K562 (cell line): ENCODE measurements around the gene HOXD1. TPM values are rescaled to one million over a fixed set of nuclear protein-coding genes. Genes with fewer than 3 reads are reported as not detected.

Experiments
- ATAC-seq: fragments of 200-7000 bp; cut with Tn5 transposase; 3 replicates; pipeline ENCODE4 v1.9.1; 2020; ENCODE audit warnings: moderate library complexity
- BruUV-seq: library from RNA; stranded (reverse); fragments of 400-500 nt; replicated peaks from 2 replicates; lab custom pipeline; 2021; lab: Mats Ljungman, UMichigan
- CTCF ChIA-PET: fragments of 300-600 bp; formaldehyde crosslinking; extraction: SDS; loops from one replicate; lab custom pipeline; 2021; ENCODE audit warnings: low intra/inter-chr PET ratio; lab: Yijun Ruan, JAX
- POLR2A ChIA-PET: fragments of 300-600, 350-650 bp; sonication (Branson Sonifier 250); formaldehyde crosslinking; extraction: SDS; loops from one replicate; lab custom pipeline; 2021; ENCODE audit warnings: antibody characterized with exemption, inconsistent platforms; lab: Yijun Ruan, JAX
- DNase-seq, 4 experiments: peaks; one replicate each; pipeline versions ENCODE4 v3.0.0 to v3.0.0-alpha.2; 2011 to 2018; ENCODE audit warnings: low spot score in 3 of 4, mixed read lengths in 3 of 4; ENCODE audit errors: extremely low read depth in 1 of 4
- FAIRE-seq: peaks from 2 replicates; lab custom pipeline; 2011; peaks lifted over from hg19 to GRCh38; lab: Jason Lieb, UNC
- H2AFZ ChIP-seq: 2 replicates; pipeline ENCODE4 v1.6.0; 2011; ENCODE audit warnings: low read depth, low read length, control low read depth, inconsistent platforms
- H3K27ac ChIP-seq: fragments of 200-600 bp; 3 replicates; pipeline ENCODE4 v1.8.0; 2011; ENCODE audit warnings: low read depth, mild to moderate bottlenecking, control low read depth, inconsistent platforms, low read length, moderate library complexity, mixed read lengths; ENCODE audit errors: extremely low read depth
- H3K27me3 ChIP-seq, 2 experiments: fragments of 300-600 bp in 1 of 2; 2 replicates in 1 of 2; 3 replicates in 1 of 2; pipeline versions ENCODE4 v1.6.0 to v1.8.0; 2011; ENCODE audit warnings: inconsistent platforms in 2 of 2, low read length in 2 of 2, mild to moderate bottlenecking in 1 of 2, mixed read lengths in 1 of 2, moderate library complexity in 1 of 2; ENCODE audit not compliant: control insufficient read depth in 2 of 2, insufficient read depth in 2 of 2
- H3K36me3 ChIP-seq: fragments of 300-600 bp; 3 replicates; pipeline ENCODE4 v1.8.0; 2011; ENCODE audit warnings: mild to moderate bottlenecking, low read length, inconsistent platforms; ENCODE audit not compliant: control insufficient read depth, insufficient read depth
- H3K4me1 ChIP-seq, 2 experiments: fragments of 200-600 bp in 1 of 2; replicated peaks in 1 of 2; 2 replicates in 1 of 2; 3 replicates in 1 of 2; pipeline versions ENCODE4 v1.5.1 to v1.8.0; 2011; ENCODE audit warnings: inconsistent platforms in 2 of 2, low read length in 2 of 2, mild to moderate bottlenecking in 1 of 2, mixed read lengths in 1 of 2, moderate library complexity in 1 of 2; ENCODE audit not compliant: control insufficient read depth in 2 of 2, insufficient read depth in 2 of 2
- H3K4me2 ChIP-seq: 2 replicates; pipeline ENCODE4 v1.6.1; 2011; ENCODE audit warnings: low read length, control low read depth, inconsistent platforms, mixed read lengths; ENCODE audit not compliant: insufficient read depth
- H3K4me3 ChIP-seq: fragments of 200-600 bp; sonication (generic), shearing (Covaris generic); 2 replicates; pipeline ENCODE4 v1.5.1; 2016; ENCODE audit warnings: control low read depth, inconsistent platforms
- H3K79me2 ChIP-seq: fragments of 200-600 bp; 3 replicates; pipeline ENCODE4 v1.8.0; 2011; ENCODE audit warnings: low read length, inconsistent platforms; ENCODE audit not compliant: control insufficient read depth, insufficient read depth
- H3K9ac ChIP-seq, 2 experiments: 2 replicates each; pipeline versions ENCODE4 v1.6.0 to v1.6.1; 2011; ENCODE audit warnings: low read depth in 2 of 2, low read length in 2 of 2, control low read depth in 1 of 2, inconsistent platforms in 1 of 2, mild to moderate bottlenecking in 1 of 2, mixed read lengths in 1 of 2; ENCODE audit not compliant: insufficient read depth in 1 of 2
- H3K9me1 ChIP-seq: one replicate; pipeline ENCODE4 v1.6.0; 2011; ENCODE audit warnings: inconsistent platforms, mild to moderate bottlenecking, low read length, moderate library complexity; ENCODE audit not compliant: control insufficient read depth, insufficient read depth
- H3K9me3 ChIP-seq: replicated peaks from 2 replicates; pipeline ENCODE4 v1.5.1; 2011; ENCODE audit warnings: low read depth, low read length, inconsistent platforms; ENCODE audit not compliant: control insufficient read depth, insufficient read depth
- H4K20me1 ChIP-seq: replicated peaks from 2 replicates; pipeline ENCODE4 v1.6.1; 2011; ENCODE audit warnings: low read length, inconsistent platforms, mixed read lengths; ENCODE audit not compliant: control insufficient read depth, insufficient read depth
- E2F3 ChIP-seq: fragments of 250-450 bp; sonication (Bioruptor Pico); IDR thresholded peaks from 2 replicates; pipeline ENCODE4 v1.4.0; 2020; ENCODE audit warnings: mild to moderate bottlenecking
- GTF2F1 ChIP-seq: IDR thresholded peaks from 2 replicates; pipeline ENCODE4 v1.6.1; 2011; ENCODE audit warnings: low read depth, low read length, improper control_type of control experiment
- HDAC3 ChIP-seq: fragments of 450-650 bp; IDR thresholded peaks from 2 replicates; pipeline ENCODE4 v1.6.1; 2018; ENCODE audit warnings: borderline replicate concordance, mild to moderate bottlenecking, moderate library complexity; ENCODE audit not compliant: partially characterized antibody
- NCOA2 ChIP-seq, 2 experiments: fragments of 450-650 bp; IDR thresholded peaks; 2 replicates each; pipeline ENCODE4 v1.6.1; 2018; ENCODE audit warnings: mild to moderate bottlenecking in 2 of 2, moderate library complexity in 1 of 2; ENCODE audit not compliant: partially characterized antibody in 2 of 2
- SUPT5H ChIP-seq: fragments of 450-650 bp; IDR thresholded peaks from 2 replicates; pipeline ENCODE4 v1.6.1; 2016
- ZNF436 ChIP-seq: fragments of 250-450, 450-650 bp; sonication (Bioruptor Pico); formaldehyde crosslinking; IDR thresholded peaks from 2 replicates; pipeline ENCODE4 v1.7.0; 2020; ENCODE audit warnings: mild to moderate bottlenecking
- WGBS: fragments of 100-300 bp; shearing (Covaris generic); methylation state at CpG from one replicate; pipeline ENCODE4 v1.1.6; 2016; ENCODE audit warnings: low coverage, mixed read lengths; ENCODE audit not compliant: insufficient coverage; ENCODE audit errors: missing lambda C conversion rate; 5-methylcytosine and 5-hydroxymethylcytosine counted together
- in situ Hi-C: fragments of 300-500 bp; cut with MboI; formaldehyde crosslinking; loops from 4 replicates; pipeline ENCODE4 v1.15.0; 2018; ENCODE audit warnings: inconsistent platforms, mixed read lengths
- intact Hi-C: fragments of 100-400 bp; cut with micrococcal nuclease; formaldehyde crosslinking; loops from 2 replicates; pipeline ENCODE4 v1.14.2; 2022
- polyA plus RNA-seq, 8 experiments: library from polyadenylated mRNA; depleted of rRNA in 4 of 8; stranded (reverse) in 5 of 8; unstranded in 3 of 8; fragments of >200 nt; fragmentation: Nextera tagmentation in 2 of 8; fragmentation: Illumina TruSeq in 1 of 8; extraction: Ambion mirVana in 2 of 8; extraction: Trizol in 1 of 8; gene quantifications; 2 replicates each; pipeline versions ENCODE4 v1.2.1 to v1.2.3, GENCODE V29; 2011 to 2014; ENCODE audit warnings: inconsistent platforms in 1 of 8, missing spikeins in 1 of 8
- total RNA-seq, 7 experiments: library from RNA; depleted of rRNA in 6 of 7; stranded (reverse); fragments of >200 nt in 6 of 7; fragmentation: Illumina TruSeq in 2 of 7; extraction: Trizol in 2 of 7; gene quantifications; 2 replicates each; pipeline versions ENCODE4 v1.2.1 to v1.2.3, GENCODE V29; 2011 to 2021; ENCODE audit warnings: low replicate concordance in 1 of 7
- TF ChIP-seq, protein P1 (sequence below), 2 experiments: IDR thresholded peaks in 1 of 2; conservative IDR thresholded peaks in 1 of 2; 2 replicates each; pipeline ENCODE4 v1.6.1; 2016; ENCODE audit warnings: low read depth in 2 of 2, mild to moderate bottlenecking in 1 of 2, missing compliant biosample characterization in 1 of 2, missing genetic modification characterization in 1 of 2, moderate library complexity in 1 of 2

Gene HOXD1
- total and polyA plus RNA-seq, 9 of the 15 experiments (the other 6 are each of a cell fraction or from before 2014, with no cell fraction given), result not detected

- in situ Hi-C loops, result no loop called here
- no peaks in the 10 kb centered on the region for H3K79me2 ChIP-seq
- H3K4me3 ChIP-seq, result no peak overlapping the region
- no peak overlapping the region for H3K4me2 ChIP-seq
- BruUV-seq, result no TSS peak
- H3K4me1 ChIP-seq, result peaks cover 0 to 11% of the 10 kb centered on the region in 2 experiments; a peak in 2 of 5 replicates
- no peaks in the 10 kb centered on the region for H3K9me3 ChIP-seq
- H4K20me1 ChIP-seq, result no peaks in the 10 kb centered on the region
- no peaks in the 10 kb centered on the region for H3K9me1 ChIP-seq
- CTCF ChIA-PET, result no interaction called here
- H3K9ac ChIP-seq, result no peak overlapping the region
- no peak for DNase-seq
- no peak overlapping the region for H3K27ac ChIP-seq
- H2AFZ ChIP-seq, result no peak overlapping the region
- intact Hi-C loops, result no loop called here
- no peaks in the 10 kb centered on the region for H3K36me3 ChIP-seq
- FAIRE-seq, result no peak
- 0% methylated on average over 1 of the region's 1 CpG for WGBS
- no peak for TF ChIP-seq E2F3 (CRISPR knock-in tag)
- TF ChIP-seq, all 486 proteins: peak for 0
- H3K27me3 ChIP-seq, result peaks cover 17 to 31% of the 10 kb centered on the region in 2 experiments; a peak in 4 of 5 replicates
- ATAC-seq, result no peak
- POLR2A ChIA-PET, result no interaction called here
These were observed 4.6 kb downstream of the HOXD1 start for GRCh38 chr2:176193048-176193447.

GRCh38 chr2:176199902-176200301 is 11.4 kb downstream of the HOXD1 start:
- no peaks in the 10 kb centered on the region for H3K9me1 ChIP-seq
- no peak overlapping the region for H2AFZ ChIP-seq
- ATAC-seq, result no peak
- no peak for TF ChIP-seq NCOA2 (IDR thresholded peaks at IDR 0.05; ENCODE audit: partially characterized antibody in 2 of 2)
- TF ChIP-seq ZNF436 (CRISPR knock-in tag), result no peak
- TF ChIP-seq, protein P1, sequence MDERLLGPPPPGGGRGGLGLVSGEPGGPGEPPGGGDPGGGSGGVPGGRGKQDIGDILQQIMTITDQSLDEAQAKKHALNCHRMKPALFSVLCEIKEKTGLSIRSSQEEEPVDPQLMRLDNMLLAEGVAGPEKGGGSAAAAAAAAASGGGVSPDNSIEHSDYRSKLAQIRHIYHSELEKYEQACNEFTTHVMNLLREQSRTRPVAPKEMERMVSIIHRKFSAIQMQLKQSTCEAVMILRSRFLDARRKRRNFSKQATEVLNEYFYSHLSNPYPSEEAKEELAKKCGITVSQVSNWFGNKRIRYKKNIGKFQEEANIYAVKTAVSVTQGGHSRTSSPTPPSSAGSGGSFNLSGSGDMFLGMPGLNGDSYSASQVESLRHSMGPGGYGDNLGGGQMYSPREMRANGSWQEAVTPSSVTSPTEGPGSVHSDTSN (CRISPR knock-in tag; IDR thresholded peaks at IDR 0.05; ENCODE audit: low read depth), result no peak
- TF ChIP-seq, protein P1 (tag; conservative IDR thresholded peaks at IDR 0.05; ENCODE audit: low read depth), result no peak
- no peak for TF ChIP-seq GTF2F1
- TF ChIP-seq SUPT5H, result no peak
- TF ChIP-seq HDAC3, result no peak
- TF ChIP-seq, all 486 proteins: peak for 0
- H3K27ac ChIP-seq, result no peak overlapping the region
- H3K4me1 ChIP-seq, result peaks cover 0 to 3% of the 10 kb centered on the region in 2 experiments; a peak in 1 of 5 replicates
- DNase-seq (no peak), FAIRE-seq (no peak)
- H3K4me3 ChIP-seq, result no peak overlapping the region
- ChIA-PET POLR2A (interaction anchor here (0.6 to 1.0 kb wide), 3 partner anchors 15 to 944 kb away, joined by 3 to 4 read pairs (median 3); no protein-coding TSS in a partner anchor), CTCF (no interaction called here)
- no peaks in the 10 kb centered on the region for H3K36me3 ChIP-seq
- H4K20me1 ChIP-seq, result no peaks in the 10 kb centered on the region
- no peaks in the 10 kb centered on the region for H3K79me2 ChIP-seq
- no peak overlapping the region for H3K9ac ChIP-seq
- no peak overlapping the region for H3K4me2 ChIP-seq
- intact Hi-C loops, result no loop called here
- BruUV-seq, result no TSS peak
- in situ Hi-C loops, result no loop called here
- peaks cover 2 to 9% of the 10 kb centered on the region in 2 experiments; a peak in 2 of 5 replicates for H3K27me3 ChIP-seq
- H3K9me3 ChIP-seq, result no peaks in the 10 kb centered on the region
